Measurements from ENCODE around the gene EMP2. TPM values are rescaled to one million over a fixed set of nuclear protein-coding genes. Genes with fewer than 3 reads are reported as not detected.
"Not testable (repeated sequence)": the region's sequence is repeated elsewhere in the genome, so short reads cannot be mapped to it uniquely, and the experiment has no call there.

Gene EMP2
- total RNA-seq, 4 donors from 2014 or later = 7.9 to 13.5 (median 11.7) TPM

DNA sequence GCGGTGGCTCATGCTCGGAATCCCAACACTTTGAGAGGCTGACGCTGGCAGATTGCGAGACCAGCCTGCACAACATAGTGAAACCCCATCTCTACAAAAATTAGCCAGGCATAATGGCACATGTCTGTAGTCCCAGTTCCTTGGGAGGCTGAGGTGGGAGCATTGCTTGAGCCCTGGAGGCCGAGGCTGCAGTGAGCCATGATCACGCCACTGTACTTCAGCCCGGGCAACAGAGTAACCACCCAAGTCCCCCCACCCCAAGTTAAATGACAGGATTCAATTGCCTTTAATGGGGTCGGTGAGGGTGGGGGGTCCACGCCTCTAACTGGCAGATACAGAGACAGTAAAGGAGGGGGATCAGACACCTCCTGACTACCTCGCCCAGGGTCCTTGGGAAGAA is 44.9 kb downstream of the EMP2 start:
- DNase-seq = no peak
- intact Hi-C loops (cut with DNase I; ENCODE audit: low total_unique reads) (no loop called here), in situ Hi-C loops (cut with MboI; ENCODE audit: low sequenced_read_pairs in 4 of 4) (no loop called here)
- H3K4me1 ChIP-seq = peaks cover 0 to 18% of the 10 kb centered on the region in 2 donors
- no peaks in the 10 kb centered on the region for H3K27me3 ChIP-seq
- H3K36me3 ChIP-seq = peaks cover 0 to 8% of the 10 kb centered on the region in 2 donors
- no peak for ATAC-seq
- no peak overlapping the region for H3K27ac ChIP-seq
- H3K9me3 ChIP-seq = no peaks in the 10 kb centered on the region
- TF ChIP-seq, protein P1, sequence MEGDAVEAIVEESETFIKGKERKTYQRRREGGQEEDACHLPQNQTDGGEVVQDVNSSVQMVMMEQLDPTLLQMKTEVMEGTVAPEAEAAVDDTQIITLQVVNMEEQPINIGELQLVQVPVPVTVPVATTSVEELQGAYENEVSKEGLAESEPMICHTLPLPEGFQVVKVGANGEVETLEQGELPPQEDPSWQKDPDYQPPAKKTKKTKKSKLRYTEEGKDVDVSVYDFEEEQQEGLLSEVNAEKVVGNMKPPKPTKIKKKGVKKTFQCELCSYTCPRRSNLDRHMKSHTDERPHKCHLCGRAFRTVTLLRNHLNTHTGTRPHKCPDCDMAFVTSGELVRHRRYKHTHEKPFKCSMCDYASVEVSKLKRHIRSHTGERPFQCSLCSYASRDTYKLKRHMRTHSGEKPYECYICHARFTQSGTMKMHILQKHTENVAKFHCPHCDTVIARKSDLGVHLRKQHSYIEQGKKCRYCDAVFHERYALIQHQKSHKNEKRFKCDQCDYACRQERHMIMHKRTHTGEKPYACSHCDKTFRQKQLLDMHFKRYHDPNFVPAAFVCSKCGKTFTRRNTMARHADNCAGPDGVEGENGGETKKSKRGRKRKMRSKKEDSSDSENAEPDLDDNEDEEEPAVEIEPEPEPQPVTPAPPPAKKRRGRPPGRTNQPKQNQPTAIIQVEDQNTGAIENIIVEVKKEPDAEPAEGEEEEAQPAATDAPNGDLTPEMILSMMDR (IDR thresholded peaks at IDR 0.05 in 4 of 5, conservative IDR thresholded peaks at IDR 0.05 in 1 of 5) = no peak
- TF ChIP-seq POLR2A (IDR thresholded peaks at IDR 0.05) = no peak
- no peak overlapping the region for H3K4me3 ChIP-seq

DNA sequence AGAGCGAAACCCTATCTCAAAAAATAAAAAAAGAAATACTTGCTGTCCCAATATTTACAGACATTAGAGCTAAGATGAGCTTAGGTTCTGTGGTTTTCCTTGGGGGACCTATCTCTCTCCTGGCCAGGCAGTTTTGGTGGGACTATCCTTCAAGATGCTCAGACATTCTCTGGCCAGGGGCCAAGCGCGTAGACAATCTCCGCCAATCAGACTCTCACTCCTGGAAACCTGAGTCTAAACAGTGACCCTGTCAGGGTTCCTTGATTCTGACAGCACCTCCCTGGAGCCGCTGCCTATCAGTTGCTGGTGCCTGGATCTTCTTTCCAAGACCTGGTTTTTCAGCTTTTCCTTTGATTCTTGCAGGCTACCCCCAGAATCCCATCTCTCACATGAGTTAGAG is 45.6 kb downstream of the EMP2 start:
- Histone ChIP-seq H3K4me3 (no peak overlapping the region), H3K27ac (no peak overlapping the region), H3K36me3 (peaks cover 0 to 8% of the 10 kb centered on the region in 2 donors), H3K27me3 (no peaks in the 10 kb centered on the region), H3K4me1 (peaks cover 0 to 20% of the 10 kb centered on the region in 2 donors), H3K9me3 (no peaks in the 10 kb centered on the region)
- in situ Hi-C loops (cut with MboI; ENCODE audit: low sequenced_read_pairs in 4 of 4) = no loop called here
- ATAC-seq (no peak), DNase-seq (no peak)
- TF ChIP-seq, protein P1 (IDR thresholded peaks at IDR 0.05 in 4 of 5, conservative IDR thresholded peaks at IDR 0.05 in 1 of 5) = no peak
- no peak for TF ChIP-seq POLR2A (IDR thresholded peaks at IDR 0.05)
- intact Hi-C loops (cut with DNase I; ENCODE audit: low total_unique reads) = no loop called here

DNA sequence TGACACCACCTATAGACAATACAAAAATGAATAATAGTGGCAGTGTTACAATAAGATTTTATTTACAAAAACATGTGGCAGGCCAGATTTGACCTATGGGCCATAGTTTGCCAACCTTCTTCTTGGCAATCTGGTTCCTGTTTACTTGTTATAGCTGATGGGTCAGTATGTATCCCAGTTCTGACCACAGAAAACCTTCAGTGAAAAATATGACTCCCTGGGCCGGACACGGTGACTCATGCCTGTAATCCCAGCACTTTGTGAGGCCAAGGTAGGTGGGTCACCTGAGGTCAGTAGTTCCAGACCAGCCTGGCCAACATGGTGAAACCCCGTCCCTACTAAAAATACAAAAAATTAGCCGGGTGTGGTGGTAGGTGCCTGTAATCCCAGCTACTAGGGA is 46.8 kb downstream of the EMP2 start:
- DNase-seq (peak; percentile 53 to 56), ATAC-seq (peak; percentile 72 to 91)
- intact Hi-C loops (cut with DNase I; ENCODE audit: low total_unique reads); in situ Hi-C loops (cut with MboI; ENCODE audit: low sequenced_read_pairs in 4 of 4); H3K27me3 ChIP-seq; H3K9me3 ChIP-seq; H3K36me3 ChIP-seq; H3K4me3 ChIP-seq: not testable (repeated sequence)
- H3K4me1 ChIP-seq = peaks cover 0 to 20% of the 10 kb centered on the region in 2 donors
- H3K27ac ChIP-seq = peak overlapping the region; percentile 38 to 67 (median 44)

DNA sequence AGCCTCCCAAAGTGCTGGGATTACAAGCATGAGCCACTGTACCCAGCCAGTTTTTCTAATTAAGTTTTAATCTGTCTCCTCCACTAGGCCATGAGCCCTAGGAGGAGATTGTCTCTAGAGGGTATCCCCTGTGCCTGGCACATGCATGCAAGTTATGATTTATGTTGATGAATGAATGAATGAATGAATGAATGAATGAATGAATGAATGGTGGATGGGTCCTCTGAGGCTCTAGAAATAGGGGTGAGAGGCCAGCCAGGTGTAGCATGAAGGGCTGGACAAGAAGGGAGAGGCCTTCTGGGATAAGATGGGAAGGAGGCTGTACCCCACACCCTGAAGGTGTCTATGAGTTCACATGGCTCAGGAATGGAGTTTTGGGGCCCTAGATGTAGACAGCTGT is 48.8 kb downstream of the EMP2 start:
- intact Hi-C loops (cut with DNase I; ENCODE audit: low total_unique reads) = no loop called here
- no peak for ATAC-seq
- H3K27ac ChIP-seq = no peak overlapping the region

GRCh38 chr16:10530685-10531084 is 49.7 kb downstream of the EMP2 start:
- peak overlapping the region in 1 of 4 donors; percentile 56 for H3K27ac ChIP-seq
- in situ Hi-C loops (cut with MboI; ENCODE audit: low sequenced_read_pairs in 4 of 4) = no loop called here
- no peaks in the 10 kb centered on the region for H3K9me3 ChIP-seq
- ATAC-seq (peak in 1 of 2 donors; percentile 62), DNase-seq (no peak)
- TF ChIP-seq, protein P1 (IDR thresholded peaks at IDR 0.05 in 4 of 5, conservative IDR thresholded peaks at IDR 0.05 in 1 of 5) = no peak
- no peak for TF ChIP-seq POLR2A (IDR thresholded peaks at IDR 0.05)
- H3K27me3 ChIP-seq = no peaks in the 10 kb centered on the region
- no peaks in the 10 kb centered on the region for H3K36me3 ChIP-seq
- peaks cover 0 to 26% of the 10 kb centered on the region in 2 donors for H3K4me1 ChIP-seq
- no peak overlapping the region for H3K4me3 ChIP-seq
- intact Hi-C loops (cut with DNase I; ENCODE audit: low total_unique reads) = no loop called here

More for the DNA sequence above, 48.8 kb downstream of the EMP2 start:
- in situ Hi-C loops (cut with MboI; ENCODE audit: low sequenced_read_pairs in 4 of 4) = no loop called here
- no peaks in the 10 kb centered on the region for H3K36me3 ChIP-seq
- TF ChIP-seq POLR2A (IDR thresholded peaks at IDR 0.05) = no peak
- TF ChIP-seq, protein P1 (IDR thresholded peaks at IDR 0.05 in 4 of 5, conservative IDR thresholded peaks at IDR 0.05 in 1 of 5) = no peak
- H3K27me3 ChIP-seq = no peaks in the 10 kb centered on the region
- peaks cover 0 to 26% of the 10 kb centered on the region in 2 donors for H3K4me1 ChIP-seq
- H3K9me3 ChIP-seq = no peaks in the 10 kb centered on the region
- H3K4me3 ChIP-seq = no peak overlapping the region
- DNase-seq = no peak
